ENCODE data around the gene ERC2.

Gene ERC2

DNA sequence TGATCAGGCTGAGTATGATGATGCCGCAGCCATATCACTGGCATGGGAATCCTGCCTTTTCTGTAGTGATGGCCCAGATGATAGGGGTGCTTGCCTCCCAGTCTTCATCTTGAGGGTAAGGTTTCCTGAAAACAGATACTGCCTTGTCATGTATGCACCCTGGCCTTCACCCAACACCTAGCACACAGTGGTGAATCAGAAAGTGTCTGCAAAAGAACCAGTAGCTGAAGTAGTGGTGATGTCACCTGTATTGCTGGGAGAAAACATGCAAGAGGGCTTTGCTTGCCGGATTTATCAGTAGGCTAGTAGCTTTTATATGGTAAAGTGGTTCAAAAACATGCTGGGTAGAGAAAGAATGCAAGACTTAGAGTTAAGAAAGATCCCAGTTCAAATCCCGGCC is 561.4 kb downstream of the ERC2 start:
- H3K27ac ChIP-seq = no peak overlapping the region

GRCh38 chr3:55904716-55905115 is 563.6 kb downstream of the ERC2 start:
- H3K27ac ChIP-seq = no peak overlapping the region
- no peak for TF ChIP-seq CTCF (IDR thresholded peaks at IDR 0.05)

More for the DNA sequence above, 561.4 kb downstream of the ERC2 start:
- no peak for TF ChIP-seq CTCF (IDR thresholded peaks at IDR 0.05)
- TF ChIP-seq ZFX (IDR thresholded peaks at IDR 0.05; ENCODE audit: borderline replicate concordance) = no peak

- TF ChIP-seq CTCF (IDR thresholded peaks at IDR 0.05) = no peak
- no peak for TF ChIP-seq ZFX (IDR thresholded peaks at IDR 0.05; ENCODE audit: borderline replicate concordance)
- H3K27ac ChIP-seq = no peak overlapping the region
These were observed 564.6 kb downstream of the ERC2 start for GRCh38 chr3:55903680-55904079.

DNA sequence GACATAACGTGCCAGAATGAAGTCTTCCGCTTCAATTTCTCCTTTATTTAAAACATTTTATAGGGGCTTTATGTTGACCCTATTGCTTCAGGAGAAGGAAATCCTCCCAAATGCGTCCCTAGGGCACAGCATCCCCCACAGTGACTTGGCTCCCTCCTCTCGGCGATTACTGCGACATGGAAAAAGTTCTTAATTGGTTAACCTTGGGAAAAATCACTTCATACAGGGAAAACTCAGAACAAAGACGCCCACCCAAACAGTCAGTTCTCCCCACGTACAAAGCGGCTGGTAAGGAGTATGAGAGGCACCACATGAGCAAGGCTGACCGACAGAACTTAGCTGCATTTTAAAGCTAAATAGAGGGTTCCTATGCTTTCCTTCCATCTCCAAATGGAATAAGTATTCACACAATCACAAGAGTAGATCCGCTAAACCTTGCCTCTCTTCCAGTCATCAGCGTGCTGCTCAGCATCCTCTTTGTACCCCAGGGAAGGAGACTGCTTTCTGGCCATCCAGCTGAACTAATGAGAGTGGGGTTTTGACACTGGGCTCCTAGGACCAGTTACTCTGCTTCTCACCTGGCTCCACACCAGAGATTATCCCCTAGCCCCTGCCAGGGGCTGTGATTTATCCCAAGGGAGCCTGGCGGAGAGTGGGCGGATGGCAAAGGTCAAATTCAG is 565.9 kb downstream of the ERC2 start:
- TF ChIP-seq ZFX (IDR thresholded peaks at IDR 0.05; ENCODE audit: borderline replicate concordance) (no peak), CTCF (IDR thresholded peaks at IDR 0.05) (no peak)
- no peak overlapping the region for H3K27ac ChIP-seq

DNA sequence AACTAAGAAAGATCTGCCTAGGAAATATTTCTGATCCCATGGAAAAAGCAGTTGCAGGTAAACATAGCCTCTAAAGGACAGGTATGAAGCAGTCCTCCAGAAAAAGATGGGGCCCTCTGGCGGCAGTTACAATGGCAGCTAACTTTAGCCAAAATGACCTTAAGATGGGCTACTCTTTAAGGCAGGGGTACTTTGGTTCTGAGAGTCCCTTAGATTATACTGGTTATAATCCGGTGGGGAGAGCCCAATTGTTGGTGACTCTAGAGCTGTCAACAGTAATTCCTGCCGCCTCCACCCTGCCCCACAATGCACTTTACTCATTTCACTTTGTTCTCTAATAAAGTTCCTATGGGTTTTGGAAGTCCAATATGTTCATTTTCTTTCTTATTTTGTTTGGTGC is 568.4 kb downstream of the ERC2 start:
- TF ChIP-seq ZFX (IDR thresholded peaks at IDR 0.05; ENCODE audit: borderline replicate concordance) (no peak), CTCF (IDR thresholded peaks at IDR 0.05) (peak; percentile 45)
- no peak overlapping the region for H3K27ac ChIP-seq

DNA sequence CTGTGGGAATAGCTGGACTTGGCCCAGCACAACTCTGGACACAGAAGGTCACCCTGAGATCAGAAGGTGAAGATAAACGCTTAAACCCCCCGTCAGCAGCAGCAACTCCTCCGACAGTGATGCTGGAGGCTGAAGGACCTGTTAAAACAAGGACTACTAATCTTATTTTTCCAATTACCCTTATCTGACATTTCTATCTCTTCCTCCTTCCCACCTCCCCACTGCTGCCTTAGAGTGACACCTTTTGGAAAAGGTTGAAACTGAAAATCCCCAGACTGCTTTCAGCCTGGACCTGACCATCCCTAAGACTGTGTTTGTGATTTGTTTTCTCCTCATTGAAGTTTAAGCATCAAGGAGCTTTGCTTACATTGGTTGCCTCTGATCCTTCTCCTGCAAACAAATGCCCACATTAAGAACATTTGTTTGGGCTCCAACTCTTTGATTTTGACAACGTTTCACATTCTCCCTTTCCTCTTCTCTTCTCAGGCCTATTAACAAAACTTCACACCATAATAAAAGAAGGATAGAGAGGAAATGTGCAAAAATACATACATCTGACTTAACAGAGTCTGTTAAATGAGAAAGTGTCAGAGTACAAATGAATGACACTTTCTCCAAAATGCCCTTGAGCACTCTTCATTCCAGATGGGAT is 570.6 kb downstream of the ERC2 start:
- no peak overlapping the region for H3K27ac ChIP-seq
- TF ChIP-seq CTCF (IDR thresholded peaks at IDR 0.05) (peak; percentile 75), ZFX (IDR thresholded peaks at IDR 0.05; ENCODE audit: borderline replicate concordance) (no peak)

DNA sequence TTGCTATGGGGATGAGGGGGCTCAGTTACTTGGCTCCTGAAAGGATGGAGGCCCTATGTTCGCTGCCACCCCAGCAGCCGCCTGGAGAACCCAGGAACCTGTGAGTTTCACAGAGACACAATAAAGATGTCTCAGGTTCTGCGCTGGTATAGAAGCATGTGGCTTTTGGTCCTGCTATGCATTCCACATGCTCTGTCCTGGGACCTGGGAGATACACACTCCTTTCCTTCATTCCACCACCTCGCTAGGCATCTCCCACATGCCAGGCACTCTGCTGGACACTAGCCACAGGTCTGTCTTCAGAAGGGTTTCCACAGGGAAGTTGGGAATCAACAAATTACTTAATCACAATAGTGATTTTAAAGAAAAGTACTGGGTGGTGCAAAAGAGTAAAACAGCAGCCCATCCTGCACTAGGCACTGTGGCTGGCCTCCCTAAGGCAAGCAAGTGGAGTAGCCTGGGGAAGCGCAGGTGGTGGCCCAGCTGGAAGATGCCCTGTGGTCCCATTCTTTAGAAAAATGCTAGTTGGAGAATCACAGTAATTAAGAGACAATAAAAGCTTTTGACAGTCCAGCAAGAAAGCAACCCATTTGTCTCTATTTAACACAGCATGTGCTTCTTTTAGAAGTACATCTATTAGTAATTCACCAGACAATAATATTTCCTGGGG is 572.2 kb downstream of the ERC2 start:
- TF ChIP-seq ZFX (IDR thresholded peaks at IDR 0.05; ENCODE audit: borderline replicate concordance) = no peak
- no peak for TF ChIP-seq CTCF (IDR thresholded peaks at IDR 0.05)
- H3K27ac ChIP-seq = no peak overlapping the region

Measured in 22Rv1 (cell line).